Measurements from ENCODE around the gene AKR1B15.
"Not testable (repeated sequence)": the region's sequence is repeated elsewhere in the genome, so short reads cannot be mapped to it uniquely, and the experiment has no call there.

AKR1B15 gene

GRCh38 chr7:134567368-134567767 is 18.5 kb downstream of the AKR1B15 start:
- no peak for DNase-seq

- not testable (repeated sequence) for DNase-seq
These were observed 21.1 kb downstream of the AKR1B15 start for GRCh38 chr7:134569962-134570361.

GRCh38 chr7:134571101-134571500 is 22.2 kb downstream of the AKR1B15 start:
- DNase-seq: no peak

- no peak for DNase-seq
These were observed 23.0 kb downstream of the AKR1B15 start for GRCh38 chr7:134571746-134572461.

DNA sequence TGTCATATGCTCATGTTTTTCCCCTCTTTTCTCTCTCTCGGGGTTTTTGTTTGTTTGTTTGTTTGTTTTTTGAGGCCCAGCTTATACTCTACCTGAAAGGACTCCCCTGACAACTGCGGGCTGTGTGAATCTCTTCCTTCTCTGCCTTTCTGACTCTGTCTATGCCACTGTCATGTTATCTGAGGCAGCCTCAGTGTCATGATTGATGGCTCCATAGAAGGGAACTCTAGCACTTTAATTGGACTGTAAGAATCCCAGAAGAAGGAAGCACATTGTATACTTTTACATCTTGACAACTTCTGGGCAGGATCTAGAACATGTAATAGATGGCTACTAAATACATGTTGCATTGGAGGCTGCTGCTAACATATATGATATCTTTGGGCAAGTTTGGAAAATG is 25.4 kb downstream of the AKR1B15 start:
- no peak for DNase-seq

DNA sequence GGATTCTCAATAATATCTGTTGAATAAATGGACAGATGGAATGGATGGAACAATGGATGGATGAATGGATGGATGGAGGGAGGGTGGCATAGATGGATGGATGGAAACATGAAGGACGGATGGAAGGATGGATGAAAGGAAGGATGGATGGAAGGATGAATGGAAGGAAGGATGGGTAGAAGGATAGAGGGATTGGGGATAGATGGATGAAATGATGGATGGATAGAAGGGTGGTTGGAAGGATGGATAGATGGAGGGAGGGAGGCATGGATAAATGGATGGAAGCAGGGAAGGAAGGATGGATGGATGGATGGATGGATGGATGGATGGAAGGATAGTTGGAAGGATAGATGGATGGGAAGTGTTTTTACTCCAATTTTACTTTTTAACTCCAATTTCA is 35.4 kb downstream of the AKR1B15 start:
- no peak for DNase-seq

- no peak for DNase-seq
These were observed 37.0 kb downstream of the AKR1B15 start for GRCh38 chr7:134585897-134586296.

DNA sequence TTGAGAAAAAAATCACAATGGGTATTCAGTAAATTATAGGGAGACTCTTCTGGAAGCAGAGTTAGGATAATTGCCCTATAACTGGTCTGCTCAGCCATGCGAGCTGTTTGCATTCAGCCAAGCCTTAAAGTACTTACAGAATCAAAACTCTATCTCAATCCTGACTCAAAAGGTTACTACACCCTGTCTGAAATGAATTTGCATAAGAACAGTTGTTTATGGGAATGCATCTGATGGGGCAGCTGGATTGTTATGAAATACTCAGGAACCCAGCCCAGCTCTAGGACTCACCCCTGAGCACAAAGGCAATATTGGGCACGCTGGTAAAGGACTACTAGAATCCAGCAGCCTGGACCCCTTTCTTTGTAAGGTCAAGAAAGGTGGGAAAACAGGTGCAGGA is 38.8 kb downstream of the AKR1B15 start:
- DNase-seq: no peak

GRCh38 chr7:134589491-134589941 is 40.6 kb downstream of the AKR1B15 start:
- no peak for DNase-seq

- DNase-seq: peak; percentile 95
These were observed 44.9 kb downstream of the AKR1B15 start for GRCh38 chr7:134593530-134594392.

DNA sequence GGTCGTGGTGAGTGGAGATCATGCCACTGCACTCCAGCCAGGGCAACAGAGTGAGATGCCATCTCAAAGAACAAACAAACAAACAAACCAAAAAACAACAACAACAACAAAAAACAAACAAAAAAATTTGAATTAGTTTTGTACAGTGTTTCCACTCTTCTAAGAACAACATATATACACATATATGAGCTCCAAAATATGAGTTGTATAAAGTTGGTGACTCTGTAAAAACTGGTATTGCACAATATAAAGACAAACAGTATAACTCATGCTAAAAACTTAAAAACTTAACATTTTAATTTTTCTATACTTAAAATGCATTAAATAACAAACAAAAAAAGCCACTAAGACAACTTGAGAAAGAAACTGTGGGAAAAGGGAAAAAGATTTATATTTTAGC is 46.0 kb downstream of the AKR1B15 start:
- DNase-seq: no peak

DNA sequence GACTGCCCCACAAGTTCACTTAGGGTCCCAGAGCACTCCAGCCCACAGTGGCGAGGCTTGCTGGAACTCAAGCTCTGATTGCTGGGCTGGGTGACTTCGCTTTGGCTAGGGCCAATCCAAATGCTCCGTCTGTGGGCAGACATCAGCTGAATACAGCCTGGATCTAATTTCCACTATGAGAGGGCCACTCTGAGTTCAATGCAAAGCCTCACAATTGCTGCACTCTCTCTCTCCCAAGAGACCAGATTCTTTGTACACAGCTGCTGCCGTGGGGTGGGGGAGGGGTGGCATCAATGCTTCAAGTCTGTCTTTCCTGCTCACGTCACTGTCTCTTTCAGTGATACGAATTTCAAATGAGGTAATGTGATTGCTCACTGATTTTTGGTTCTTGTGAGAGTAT is 50.5 kb downstream of the AKR1B15 start:
- no peak for DNase-seq

- DNase-seq: no peak
These were observed 52.5 kb downstream of the AKR1B15 start for GRCh38 chr7:134601459-134601858.

DNA sequence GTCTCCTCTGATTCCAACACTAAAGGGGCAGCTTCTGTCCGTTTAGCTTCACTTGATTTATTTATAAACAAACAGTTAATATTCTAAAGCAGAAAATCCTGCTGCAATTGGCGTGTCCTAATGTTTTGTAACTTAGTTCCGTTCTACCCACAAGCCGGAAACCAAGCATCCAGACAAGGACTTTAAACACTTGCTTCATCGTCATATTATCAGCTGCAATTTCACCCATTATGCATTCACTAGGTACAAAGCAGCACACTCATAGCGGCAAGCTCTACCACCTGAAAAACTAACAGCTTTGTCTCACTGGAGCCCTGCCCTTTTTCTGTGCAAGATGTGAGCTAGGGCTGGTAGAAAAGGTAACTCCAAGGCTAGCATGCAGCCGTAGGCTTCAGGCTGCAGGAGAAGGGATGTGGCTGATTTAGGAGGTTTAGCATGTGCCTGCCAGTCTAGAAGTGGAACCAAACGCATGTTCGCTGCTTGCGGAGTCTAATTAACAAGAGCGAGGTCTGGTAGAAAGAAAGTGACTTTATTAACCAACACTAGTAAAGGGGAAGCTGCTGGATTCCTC is 54.1 kb downstream of the AKR1B15 start:
- no peak for DNase-seq

GRCh38 chr7:134605978-134606923 is 57.3 kb downstream of the AKR1B15 start:
- peak; percentile 59 for DNase-seq

DNA sequence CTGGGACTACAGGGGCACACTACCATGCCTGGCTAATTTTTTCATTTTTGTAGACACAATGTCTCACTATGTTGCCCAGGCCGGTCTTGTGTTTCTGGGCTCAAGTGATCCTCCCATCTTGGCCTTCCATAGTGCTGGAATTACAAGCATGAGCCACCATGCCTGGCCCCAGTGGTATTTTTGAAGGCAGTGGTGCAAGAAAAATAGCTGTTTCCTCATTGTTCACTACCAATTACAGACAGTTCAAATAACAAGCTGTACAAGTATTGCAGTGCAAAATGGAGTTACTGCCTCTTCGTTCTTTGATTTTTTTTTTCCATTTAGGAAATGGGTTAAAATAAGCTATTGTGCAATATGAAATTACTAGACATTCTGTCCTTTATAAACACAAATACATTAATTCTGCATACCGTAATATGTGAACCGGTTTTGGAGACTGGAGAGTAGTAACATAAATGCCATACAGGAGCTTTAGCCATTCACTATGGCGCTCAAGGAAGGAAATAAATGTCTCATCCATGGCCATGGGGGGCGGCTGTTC is 62.8 kb downstream of the AKR1B15 start:
- no peak for DNase-seq

DNA sequence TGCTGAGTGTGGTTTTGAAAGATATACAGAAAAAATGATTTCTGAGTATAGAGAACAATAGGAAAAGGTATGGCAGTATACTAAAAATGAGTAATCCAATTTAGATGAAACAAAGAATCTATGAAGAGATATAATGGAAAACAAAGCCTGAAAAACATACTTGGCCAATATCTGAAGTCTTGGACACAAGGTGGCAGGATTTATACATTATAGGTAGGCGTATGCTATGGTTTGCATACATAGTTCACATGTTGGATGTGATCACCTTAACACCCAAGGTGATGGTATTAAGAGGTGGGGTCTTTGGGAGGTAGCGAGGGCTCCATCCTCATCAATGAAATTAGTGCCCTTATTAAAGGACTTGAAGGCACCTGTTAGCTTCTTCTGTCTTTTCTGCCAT is 63.3 kb downstream of the AKR1B15 start:
- DNase-seq: peak; percentile 1

- DNase-seq: peak; percentile 36
These were observed 64.9 kb downstream of the AKR1B15 start for GRCh38 chr7:134613623-134614347.

- DNase-seq: no peak
These were observed 67.7 kb downstream of the AKR1B15 start for GRCh38 chr7:134616611-134617010.

- DNase-seq: peak; percentile 0
These were observed 70.0 kb downstream of the AKR1B15 start for GRCh38 chr7:134618756-134619530.
